ENCODE data around the gene TGM2.

TGM2 gene

DNA sequence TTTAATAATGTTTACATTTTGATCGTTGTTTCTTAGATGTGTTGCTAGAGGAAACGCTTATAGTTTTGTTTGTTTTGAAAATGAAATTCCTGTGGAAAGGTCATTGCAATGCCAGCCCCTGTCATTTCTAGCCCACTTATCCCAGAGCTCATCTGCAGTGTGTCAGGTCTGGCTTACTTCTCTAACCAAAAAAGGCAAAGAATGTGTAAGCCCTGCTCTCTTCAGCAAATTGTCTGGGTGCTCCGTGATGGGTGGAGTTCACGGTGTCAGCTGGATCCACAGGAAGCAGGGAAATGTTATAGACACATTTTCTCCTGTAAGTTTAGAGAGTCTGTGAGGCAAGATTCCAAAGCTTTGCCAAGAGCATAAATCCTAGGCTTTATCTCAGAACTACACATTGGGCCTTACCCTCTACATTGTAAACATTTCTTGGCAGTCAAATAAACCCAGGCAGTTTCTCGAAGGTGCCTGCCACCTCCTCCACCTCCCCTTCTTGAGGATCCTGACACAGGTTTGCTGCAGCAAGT, 80.6 kb downstream of the TGM2 start:
- DNase-seq: no peak

DNA sequence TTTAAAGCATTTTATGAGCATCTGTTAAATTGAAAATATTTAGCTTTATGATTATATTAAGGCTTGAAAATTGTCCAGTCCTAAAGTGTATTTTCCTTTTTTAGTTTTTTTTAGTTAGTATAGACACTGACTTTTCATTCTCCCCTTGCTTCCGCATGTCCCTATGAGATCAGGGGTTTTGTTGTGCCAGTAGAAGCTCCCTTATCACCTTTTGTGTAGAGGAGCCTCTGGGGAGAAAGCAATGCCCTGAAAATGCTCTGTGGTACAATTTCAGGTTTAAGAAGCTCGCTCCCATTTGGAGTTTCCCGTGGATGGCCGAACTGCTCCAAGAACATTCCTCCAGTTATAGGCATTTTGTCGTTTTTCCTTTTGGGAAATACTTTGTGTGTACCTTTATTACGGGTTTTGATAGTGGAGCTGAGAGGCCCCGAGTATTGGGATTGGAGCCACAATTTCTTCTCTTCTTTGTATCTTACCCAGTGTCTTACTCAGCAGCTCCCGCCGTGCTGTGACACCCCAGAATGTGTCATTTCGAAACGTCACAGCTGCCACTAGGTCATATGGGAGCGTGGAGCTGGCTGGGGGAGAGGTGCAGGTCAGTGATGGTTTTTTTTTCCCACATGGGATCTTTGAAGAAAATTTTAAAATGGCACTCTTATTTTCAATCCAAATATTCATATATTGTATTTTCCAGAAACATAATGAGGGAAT, 81.6 kb downstream of the TGM2 start:
- no peak for DNase-seq

DNA sequence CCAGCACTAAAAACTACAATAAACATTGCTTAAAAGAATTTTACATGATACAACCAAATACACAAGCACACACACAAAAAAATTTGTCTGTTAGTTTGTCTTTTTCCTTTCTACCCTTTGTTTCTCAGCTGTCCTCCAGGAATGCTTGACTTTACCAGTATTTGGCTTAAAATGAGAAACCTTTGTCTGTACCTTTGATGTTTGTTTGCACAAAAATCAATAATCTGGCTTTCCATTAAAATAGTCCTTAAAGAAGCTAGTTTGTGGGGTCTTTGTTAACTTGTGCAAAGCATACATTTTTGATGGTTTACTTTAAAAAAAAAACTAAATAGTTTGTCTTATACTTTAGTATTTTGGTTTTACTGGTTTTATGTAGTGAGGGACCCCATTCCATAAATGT, 82.2 kb downstream of the TGM2 start:
- DNase-seq: no peak

DNA sequence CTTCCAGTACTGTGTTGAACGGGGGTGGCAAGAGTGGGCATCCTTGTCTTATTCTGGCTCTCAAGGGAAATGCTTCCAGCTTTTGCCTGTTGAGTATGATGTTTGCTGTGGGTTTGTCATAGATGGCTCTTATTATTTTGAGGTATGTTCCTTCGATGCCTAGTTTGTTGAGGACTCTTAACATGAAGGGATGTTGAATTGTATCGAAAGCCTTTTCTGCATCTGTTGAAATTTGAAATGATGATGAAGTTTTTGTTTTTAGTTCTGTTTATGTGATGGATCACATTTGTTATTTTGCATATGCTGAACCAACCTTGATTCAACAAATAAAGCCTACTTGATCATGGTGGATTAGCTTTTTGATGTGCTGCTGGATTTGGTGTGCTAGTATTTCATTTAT, 83.5 kb downstream of the TGM2 start:
- no peak for DNase-seq

DNA sequence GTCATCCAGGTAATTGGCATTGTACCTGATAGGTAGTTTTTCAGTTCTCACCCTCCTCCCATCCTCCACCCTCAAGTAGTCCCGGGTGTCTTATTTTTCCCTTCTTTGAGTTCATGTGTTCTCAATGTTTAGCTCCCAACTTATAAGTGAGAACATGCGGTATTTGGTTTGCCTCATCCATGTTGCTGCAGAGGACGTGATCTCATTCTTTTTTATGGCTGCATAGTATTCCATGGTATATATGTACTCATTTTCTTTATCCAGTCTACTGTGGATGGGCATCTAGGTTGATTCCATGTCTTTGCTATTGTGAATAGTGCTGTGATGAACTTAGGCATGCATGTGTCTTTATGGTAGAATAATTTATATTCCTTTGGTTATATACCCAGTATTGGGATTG, 85.7 kb downstream of the TGM2 start:
- DNase-seq: no peak

DNA sequence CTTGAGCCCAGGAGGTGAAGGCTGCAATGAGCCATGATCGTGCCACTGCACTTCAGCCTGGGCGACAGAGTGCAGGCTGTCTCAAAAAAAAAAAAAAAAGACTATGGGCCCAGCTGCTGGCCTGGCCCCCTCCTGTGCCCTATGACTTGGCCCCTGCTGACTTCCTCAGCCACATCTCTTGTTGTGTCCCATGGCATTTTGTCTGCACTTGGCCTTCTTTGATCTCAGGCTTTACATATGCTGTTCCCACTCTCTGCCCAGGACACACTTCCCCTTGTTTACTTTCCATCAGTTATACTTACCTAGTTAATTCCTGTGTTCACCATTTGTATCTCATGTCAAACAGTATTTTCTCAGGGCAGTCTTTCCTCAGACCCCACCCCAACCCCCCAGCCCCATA, 87.0 kb downstream of the TGM2 start:
- DNase-seq: no peak
